OCI-LY3 (cell line): ENCODE results near the gene KCND1.

Experiments used
- EZH2phosphoT487 ChIP-seq: fragments of 200-600 bp; shearing (Covaris generic); IDR thresholded peaks from 2 replicates; pipeline ENCODE4 v1.6.1; 2018; ENCODE audit warnings: antibody characterized with exemption, mixed run types, low read depth
- TF ChIP-seq, protein P1 (sequence below): fragments of 200-600, 300-600 bp; sonication (generic); IDR thresholded peaks from 2 replicates; pipeline ENCODE4 v1.5.1; 2014; ENCODE audit warnings: antibody characterized with exemption, low read length, low read depth

DNA sequence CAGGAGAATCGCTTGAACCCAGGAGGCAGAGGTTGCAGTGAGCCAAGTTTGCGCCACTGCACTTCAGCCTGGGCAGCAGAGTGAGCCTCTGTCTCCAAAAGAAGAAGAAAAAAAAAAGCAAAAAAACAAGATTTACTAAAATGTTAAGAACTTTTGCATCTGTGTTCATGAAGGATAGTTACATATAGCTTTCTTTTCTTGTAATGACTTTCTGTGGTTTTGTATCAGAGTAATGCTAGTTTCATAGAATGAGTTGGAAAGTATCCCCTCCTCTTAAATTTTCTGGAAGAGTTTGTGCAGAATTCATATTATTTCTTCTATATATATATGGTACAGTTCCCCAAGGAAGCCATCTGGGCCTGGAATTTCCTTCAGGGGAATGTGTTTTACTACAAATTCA is 47.4 kb upstream of the KCND1 start:
- TF ChIP-seq, protein P1, sequence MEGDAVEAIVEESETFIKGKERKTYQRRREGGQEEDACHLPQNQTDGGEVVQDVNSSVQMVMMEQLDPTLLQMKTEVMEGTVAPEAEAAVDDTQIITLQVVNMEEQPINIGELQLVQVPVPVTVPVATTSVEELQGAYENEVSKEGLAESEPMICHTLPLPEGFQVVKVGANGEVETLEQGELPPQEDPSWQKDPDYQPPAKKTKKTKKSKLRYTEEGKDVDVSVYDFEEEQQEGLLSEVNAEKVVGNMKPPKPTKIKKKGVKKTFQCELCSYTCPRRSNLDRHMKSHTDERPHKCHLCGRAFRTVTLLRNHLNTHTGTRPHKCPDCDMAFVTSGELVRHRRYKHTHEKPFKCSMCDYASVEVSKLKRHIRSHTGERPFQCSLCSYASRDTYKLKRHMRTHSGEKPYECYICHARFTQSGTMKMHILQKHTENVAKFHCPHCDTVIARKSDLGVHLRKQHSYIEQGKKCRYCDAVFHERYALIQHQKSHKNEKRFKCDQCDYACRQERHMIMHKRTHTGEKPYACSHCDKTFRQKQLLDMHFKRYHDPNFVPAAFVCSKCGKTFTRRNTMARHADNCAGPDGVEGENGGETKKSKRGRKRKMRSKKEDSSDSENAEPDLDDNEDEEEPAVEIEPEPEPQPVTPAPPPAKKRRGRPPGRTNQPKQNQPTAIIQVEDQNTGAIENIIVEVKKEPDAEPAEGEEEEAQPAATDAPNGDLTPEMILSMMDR, result no peak
- TF ChIP-seq EZH2phosphoT487, result no peak
